GM23248 (cell line): ENCODE results near the gene NAGS.

Experiments used
- EZH2 ChIP-seq: fragments of 200-600 bp; sonication (generic); IDR thresholded peaks from 2 replicates; pipeline ENCODE4 v1.6.1; 2018; ENCODE audit warnings: antibody characterized with exemption, mild to moderate bottlenecking; ENCODE audit not compliant: insufficient read depth, poor library complexity, severe bottlenecking
- EZH2phosphoT487 ChIP-seq: fragments of 200-600 bp; sonication (generic); IDR thresholded peaks from 2 replicates; pipeline ENCODE4 v1.6.1; 2018; ENCODE audit warnings: antibody characterized with exemption, moderate library complexity, mild to moderate bottlenecking, low read depth; ENCODE audit not compliant: insufficient read depth

GRCh38 chr17:44037471-44037870, 33.0 kb downstream of the NAGS start:
- TF ChIP-seq EZH2 (no peak), EZH2phosphoT487 (no peak)
